Effector CD8-positive, alpha-beta T cell (primary cell): ENCODE data around the gene SLC1A6.
"Not testable (repeated sequence)": the region's sequence is repeated elsewhere in the genome, so short reads cannot be mapped to it uniquely, and the experiment has no call there.

ENCODE experiments used
- DNase-seq: peaks from one replicate; lab custom pipeline; 2025; lab: John Stamatoyannopoulos, UW

SLC1A6 gene

GRCh38 chr19:14957464-14957863 is 22.2 kb downstream of the SLC1A6 start:
- no peak for DNase-seq

- DNase-seq: no peak
Observed at GRCh38 chr19:14954071-14954655, 25.5 kb downstream of the SLC1A6 start.

- no peak for DNase-seq
Observed at GRCh38 chr19:14952767-14953166, 26.9 kb downstream of the SLC1A6 start.

- DNase-seq: no peak
Observed at GRCh38 chr19:14950421-14950820, 29.2 kb downstream of the SLC1A6 start.

GRCh38 chr19:14949876-14950275 is 29.8 kb downstream of the SLC1A6 start:
- no peak for DNase-seq

GRCh38 chr19:14949413-14949812 is 30.3 kb downstream of the SLC1A6 start:
- DNase-seq: not testable (repeated sequence)

GRCh38 chr19:14944456-14944855 is 35.2 kb downstream of the SLC1A6 start:
- DNase-seq: no peak

- no peak for DNase-seq
Observed at GRCh38 chr19:14943601-14944000, 36.1 kb downstream of the SLC1A6 start.

- DNase-seq: no peak
Observed at GRCh38 chr19:14941189-14941588, 38.5 kb downstream of the SLC1A6 start, which contains the start of gene OR7C2. Gene OR7C2 (plus strand): TSS chr19:14941489. CDS start chr19:14941489, 0 bp downstream.

- DNase-seq: no peak
Observed at GRCh38 chr19:14940266-14940665, 39.4 kb downstream of the SLC1A6 start.

GRCh38 chr19:14933506-14933905 is 46.2 kb downstream of the SLC1A6 start:
- DNase-seq: no peak

GRCh38 chr19:14916848-14917247 is 62.8 kb downstream of the SLC1A6 start:
- DNase-seq: no peak

- DNase-seq: no peak
Observed at GRCh38 chr19:14915116-14915515, 64.5 kb downstream of the SLC1A6 start.

- no peak for DNase-seq
Observed at GRCh38 chr19:14906711-14907110, 73.0 kb downstream of the SLC1A6 start.

GRCh38 chr19:14901675-14902260 is 77.9 kb downstream of the SLC1A6 start:
- DNase-seq: no peak
